ENCODE measurements around the gene GREB1L.

DNA sequence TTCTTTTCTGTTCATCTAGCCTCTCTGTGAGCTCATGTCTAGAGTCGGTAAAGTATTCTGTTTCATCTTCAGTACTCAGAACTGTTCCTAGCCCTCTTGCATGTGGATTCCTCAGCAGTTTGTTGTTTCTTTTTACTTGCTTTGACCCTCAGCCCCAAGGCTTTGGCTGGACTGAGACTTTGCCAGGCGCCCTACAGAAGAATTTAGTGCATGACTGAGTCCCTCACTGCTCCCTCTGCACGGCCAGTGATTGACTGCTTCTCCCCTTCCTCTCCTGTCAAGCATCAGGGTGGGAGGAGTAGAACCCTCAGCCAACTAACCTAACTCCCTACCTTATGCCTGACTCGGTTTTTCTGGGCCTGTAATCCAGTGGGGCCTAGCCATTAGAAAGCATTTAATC lies 248.7 kb downstream of the GREB1L start:
- TF ChIP-seq, protein P1, sequence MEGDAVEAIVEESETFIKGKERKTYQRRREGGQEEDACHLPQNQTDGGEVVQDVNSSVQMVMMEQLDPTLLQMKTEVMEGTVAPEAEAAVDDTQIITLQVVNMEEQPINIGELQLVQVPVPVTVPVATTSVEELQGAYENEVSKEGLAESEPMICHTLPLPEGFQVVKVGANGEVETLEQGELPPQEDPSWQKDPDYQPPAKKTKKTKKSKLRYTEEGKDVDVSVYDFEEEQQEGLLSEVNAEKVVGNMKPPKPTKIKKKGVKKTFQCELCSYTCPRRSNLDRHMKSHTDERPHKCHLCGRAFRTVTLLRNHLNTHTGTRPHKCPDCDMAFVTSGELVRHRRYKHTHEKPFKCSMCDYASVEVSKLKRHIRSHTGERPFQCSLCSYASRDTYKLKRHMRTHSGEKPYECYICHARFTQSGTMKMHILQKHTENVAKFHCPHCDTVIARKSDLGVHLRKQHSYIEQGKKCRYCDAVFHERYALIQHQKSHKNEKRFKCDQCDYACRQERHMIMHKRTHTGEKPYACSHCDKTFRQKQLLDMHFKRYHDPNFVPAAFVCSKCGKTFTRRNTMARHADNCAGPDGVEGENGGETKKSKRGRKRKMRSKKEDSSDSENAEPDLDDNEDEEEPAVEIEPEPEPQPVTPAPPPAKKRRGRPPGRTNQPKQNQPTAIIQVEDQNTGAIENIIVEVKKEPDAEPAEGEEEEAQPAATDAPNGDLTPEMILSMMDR (IDR thresholded peaks at IDR 0.05; ENCODE audit: insufficient read depth, low read length) = no peak
- TF ChIP-seq REST (IDR thresholded peaks at IDR 0.05; ENCODE audit: insufficient replicate concordance, low read depth) = no peak
- no peak for TF ChIP-seq POLR2AphosphoS5 (IDR thresholded peaks at IDR 0.05; ENCODE audit: low read depth)
- TF ChIP-seq SPI1 (IDR thresholded peaks at IDR 0.05; ENCODE audit: borderline replicate concordance, low read depth) = no peak

Measured in HL-60 (cell line).